ENCODE results near the gene RAP1GAP2. TPM values are rescaled to one million over a fixed set of nuclear protein-coding genes. Genes with fewer than 3 reads are reported as not detected.
A peak's percentile ranks its signal among the peaks of the same experiment; 100 is the strongest.

The RAP1GAP2 gene
- total RNA-seq, 1 donor from 2014 or later = 1.9 TPM

GRCh38 chr17:2906901-2907300 is 110.7 kb downstream of the RAP1GAP2 start:
- ATAC-seq (no peak), DNase-seq (ENCODE audit: low spot score) (no peak)

- no peak for DNase-seq (ENCODE audit: low spot score)
- ATAC-seq = no peak
Measured at GRCh38 chr17:2909175-2909845, 113.1 kb downstream of the RAP1GAP2 start.

- no peak for ATAC-seq
- DNase-seq (ENCODE audit: low spot score) = no peak
Measured at GRCh38 chr17:2909846-2910234, 113.6 kb downstream of the RAP1GAP2 start.

- ATAC-seq = no peak
- no peak for DNase-seq (ENCODE audit: low spot score)
Measured at GRCh38 chr17:2911035-2911754, 115.0 kb downstream of the RAP1GAP2 start.

GRCh38 chr17:2911755-2912111 is 115.5 kb downstream of the RAP1GAP2 start:
- ATAC-seq = no peak

GRCh38 chr17:2912754-2913153 is 116.5 kb downstream of the RAP1GAP2 start:
- no peak for ATAC-seq
- no peak for DNase-seq (ENCODE audit: low spot score)

More at GRCh38 chr17:2911755-2912111, 115.5 kb downstream of the RAP1GAP2 start:
- DNase-seq (ENCODE audit: low spot score) = no peak

- DNase-seq (ENCODE audit: low spot score) = no peak
- ATAC-seq = no peak
Measured at GRCh38 chr17:2916461-2916860, 120.2 kb downstream of the RAP1GAP2 start.

- DNase-seq (ENCODE audit: low spot score) (no peak), ATAC-seq (no peak)
Measured at GRCh38 chr17:2921443-2921842, 125.2 kb downstream of the RAP1GAP2 start.

- DNase-seq (ENCODE audit: low spot score) = no peak
Measured at GRCh38 chr17:2924211-2924610, 128.0 kb downstream of the RAP1GAP2 start.

GRCh38 chr17:2925011-2925410 is 128.8 kb downstream of the RAP1GAP2 start:
- DNase-seq (ENCODE audit: low spot score) (no peak), ATAC-seq (no peak)

More at GRCh38 chr17:2924211-2924610, 128.0 kb downstream of the RAP1GAP2 start:
- no peak for ATAC-seq

- DNase-seq (ENCODE audit: low spot score) (no peak), ATAC-seq (no peak)
Measured at GRCh38 chr17:2926019-2926650, 129.9 kb downstream of the RAP1GAP2 start.

- ATAC-seq (no peak), DNase-seq (ENCODE audit: low spot score) (no peak)
Measured at GRCh38 chr17:2928294-2928890, 132.2 kb downstream of the RAP1GAP2 start.

GRCh38 chr17:2929881-2930533 is 133.8 kb downstream of the RAP1GAP2 start:
- no peak for DNase-seq (ENCODE audit: low spot score)
- ATAC-seq = peak; percentile 83

- DNase-seq (ENCODE audit: low spot score) (no peak), ATAC-seq (no peak)
Measured at GRCh38 chr17:2931876-2932275, 135.6 kb downstream of the RAP1GAP2 start.

- no peak for DNase-seq (ENCODE audit: low spot score)
- no peak for ATAC-seq
Measured at GRCh38 chr17:2932946-2933345, 136.7 kb downstream of the RAP1GAP2 start.

GRCh38 chr17:2933606-2934005 is 137.4 kb downstream of the RAP1GAP2 start:
- DNase-seq (ENCODE audit: low spot score) = no peak
- ATAC-seq = no peak

GRCh38 chr17:2935632-2936031 is 139.4 kb downstream of the RAP1GAP2 start:
- no peak for DNase-seq (ENCODE audit: low spot score)
- no peak for ATAC-seq

- no peak for DNase-seq (ENCODE audit: low spot score)
- ATAC-seq = no peak
Measured at GRCh38 chr17:2936351-2936750, 140.1 kb downstream of the RAP1GAP2 start.

- ATAC-seq (no peak), DNase-seq (ENCODE audit: low spot score) (no peak)
Measured at GRCh38 chr17:2936771-2937321, 140.6 kb downstream of the RAP1GAP2 start.

GRCh38 chr17:2937331-2938003 is 141.2 kb downstream of the RAP1GAP2 start:
- DNase-seq (ENCODE audit: low spot score) = no peak

More at GRCh38 chr17:2937331-2938003, 141.2 kb downstream of the RAP1GAP2 start:
- ATAC-seq = no peak

Measured in left lobe of liver (tissue), 2 donors.